HL-60 (cell line): Measurements from ENCODE around the gene LEAP2.
A peak's percentile ranks its signal among the peaks of the same experiment; 100 is the strongest.

Source experiments
- DNase-seq, 2 experiments: peaks; one replicate each; pipeline ENCODE4 v3.0.0-alpha.2; 2010 to 2020; ENCODE audit warnings: low read depth in 1 of 2, low spot score in 1 of 2
- H3K27ac ChIP-seq: fragments of 250-450 bp; sonication (Bioruptor Pico); replicated peaks from 2 replicates; pipeline ENCODE4 v1.5.1; 2020; ENCODE audit warnings: mild to moderate bottlenecking, moderate library complexity
- H3K27me3 ChIP-seq: fragments of 250-450 bp; sonication (Bioruptor Pico); 2 replicates; pipeline ENCODE4 v1.5.1; 2021; ENCODE audit warnings: mild to moderate bottlenecking, moderate library complexity; ENCODE audit not compliant: insufficient read depth, poor library complexity, severe bottlenecking
- H3K4me3 ChIP-seq: replicated peaks from 2 replicates; pipeline ENCODE4 v1.5.1; 2011; ENCODE audit warnings: mild to moderate bottlenecking, control low read depth, low read length; ENCODE audit not compliant: insufficient read depth
- CTCF ChIP-seq: IDR thresholded peaks from one replicate; pipeline ENCODE4 v1.5.1; 2011; ENCODE audit warnings: low read length, control low read depth, inconsistent platforms; ENCODE audit not compliant: insufficient read depth
- GABPA ChIP-seq: IDR thresholded peaks from 2 replicates; pipeline ENCODE4 v1.6.1; 2012; ENCODE audit warnings: low read depth
- POLR2AphosphoS5 ChIP-seq: IDR thresholded peaks from 2 replicates; pipeline ENCODE4 v1.6.1; 2012; ENCODE audit warnings: low read depth
- REST ChIP-seq: IDR thresholded peaks from 2 replicates; pipeline ENCODE4 v1.6.1; 2012; ENCODE audit warnings: low read depth; ENCODE audit not compliant: insufficient replicate concordance
- SPI1 ChIP-seq: IDR thresholded peaks from 2 replicates; pipeline ENCODE4 v1.6.1; 2012; ENCODE audit warnings: low read depth, mild to moderate bottlenecking, borderline replicate concordance

The LEAP2 gene

GRCh38 chr5:132905938-132906337 lies 32.5 kb downstream of the LEAP2 start:
- H3K27ac ChIP-seq, result no peak overlapping the region
- H3K27me3 ChIP-seq, result no peaks in the 10 kb centered on the region
- peak; percentile 13; the same call in 1 of the 2 replicates for TF ChIP-seq SPI1
- no peak for TF ChIP-seq GABPA
- H3K4me3 ChIP-seq, result no peak overlapping the region
- DNase-seq, result peak in 1 of 2 experiments; percentile 14

- DNase-seq, result no peak
- H3K4me3 ChIP-seq, result no peak overlapping the region
- H3K27me3 ChIP-seq, result no peaks in the 10 kb centered on the region
- H3K27ac ChIP-seq, result no peak overlapping the region
- no peak for TF ChIP-seq GABPA
- no peak for TF ChIP-seq CTCF
- TF ChIP-seq REST, result no peak
- no peak for TF ChIP-seq SPI1
- TF ChIP-seq POLR2AphosphoS5, result no peak
Observed at GRCh38 chr5:132907161-132907560, 33.7 kb downstream of the LEAP2 start.

GRCh38 chr5:132909702-132910101 lies 36.2 kb downstream of the LEAP2 start:
- TF ChIP-seq SPI1 (no peak), POLR2AphosphoS5 (no peak), GABPA (no peak)
- H3K27ac ChIP-seq, result no peak overlapping the region
- no peak for DNase-seq
- H3K27me3 ChIP-seq, result no peaks in the 10 kb centered on the region
- H3K4me3 ChIP-seq, result no peak overlapping the region

GRCh38 chr5:132915681-132916080 lies 42.2 kb downstream of the LEAP2 start:
- no peaks in the 10 kb centered on the region for H3K27me3 ChIP-seq
- no peak overlapping the region for H3K27ac ChIP-seq
- DNase-seq, result no peak
- TF ChIP-seq GABPA (no peak), REST (no peak), CTCF (no peak), SPI1 (no peak), POLR2AphosphoS5 (no peak)
- H3K4me3 ChIP-seq, result no peak overlapping the region

GRCh38 chr5:132916086-132916485 lies 42.6 kb downstream of the LEAP2 start:
- DNase-seq, result no peak
- Histone ChIP-seq H3K27me3 (no peaks in the 10 kb centered on the region), H3K4me3 (no peak overlapping the region), H3K27ac (no peak overlapping the region)
- no peak for TF ChIP-seq REST
- TF ChIP-seq CTCF, result no peak
- no peak for TF ChIP-seq SPI1
- TF ChIP-seq GABPA, result no peak
- TF ChIP-seq POLR2AphosphoS5, result no peak
